Measurements from ENCODE around the gene UBTD2. TPM values are rescaled to one million over a fixed set of nuclear protein-coding genes. Genes with fewer than 3 reads are reported as not detected.

The UBTD2 gene
- total RNA-seq, 1 experiment from 2014 or later: 22.6 TPM

- Histone ChIP-seq H3K4me3 (ENCODE audit: low read length) (no peak overlapping the region), H3K27ac (ENCODE audit: low read length) (no peak overlapping the region), H3K27me3 (ENCODE audit: low read length) (no peaks in the 10 kb centered on the region), H3K9ac (ENCODE audit: low read length) (no peak overlapping the region), H3K9me2 (replicated peaks; ENCODE audit: low read length) (no peaks in the 10 kb centered on the region), H2AFZ (ENCODE audit: low read length) (no peak overlapping the region), H4K20me1 (ENCODE audit: low read length) (no peaks in the 10 kb centered on the region), H3K4me2 (ENCODE audit: low read length) (no peak overlapping the region), H3K9me3 (ENCODE audit: low read length) (no peaks in the 10 kb centered on the region), H3K36me3 (ENCODE audit: low read depth, low read length) (no peaks in the 10 kb centered on the region), H3K4me1 (ENCODE audit: insufficient read depth, low read length) (peaks cover 23% of the 10 kb centered on the region), H3F3A (ENCODE audit: low read length, unreplicated experiment) (no peaks in the 10 kb centered on the region), H3K79me2 (ENCODE audit: low read length) (no peaks in the 10 kb centered on the region)
- BruUV-seq (replicated peaks): no TSS peak
- TF ChIP-seq EZH2 (IDR thresholded peaks at IDR 0.05; ENCODE audit: low read length, unreplicated experiment) (no peak), EZH2phosphoT487 (IDR thresholded peaks at IDR 0.05; ENCODE audit: borderline replicate concordance, low read length) (no peak)
- TF ChIP-seq, protein P1, sequence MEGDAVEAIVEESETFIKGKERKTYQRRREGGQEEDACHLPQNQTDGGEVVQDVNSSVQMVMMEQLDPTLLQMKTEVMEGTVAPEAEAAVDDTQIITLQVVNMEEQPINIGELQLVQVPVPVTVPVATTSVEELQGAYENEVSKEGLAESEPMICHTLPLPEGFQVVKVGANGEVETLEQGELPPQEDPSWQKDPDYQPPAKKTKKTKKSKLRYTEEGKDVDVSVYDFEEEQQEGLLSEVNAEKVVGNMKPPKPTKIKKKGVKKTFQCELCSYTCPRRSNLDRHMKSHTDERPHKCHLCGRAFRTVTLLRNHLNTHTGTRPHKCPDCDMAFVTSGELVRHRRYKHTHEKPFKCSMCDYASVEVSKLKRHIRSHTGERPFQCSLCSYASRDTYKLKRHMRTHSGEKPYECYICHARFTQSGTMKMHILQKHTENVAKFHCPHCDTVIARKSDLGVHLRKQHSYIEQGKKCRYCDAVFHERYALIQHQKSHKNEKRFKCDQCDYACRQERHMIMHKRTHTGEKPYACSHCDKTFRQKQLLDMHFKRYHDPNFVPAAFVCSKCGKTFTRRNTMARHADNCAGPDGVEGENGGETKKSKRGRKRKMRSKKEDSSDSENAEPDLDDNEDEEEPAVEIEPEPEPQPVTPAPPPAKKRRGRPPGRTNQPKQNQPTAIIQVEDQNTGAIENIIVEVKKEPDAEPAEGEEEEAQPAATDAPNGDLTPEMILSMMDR (conservative IDR thresholded peaks at IDR 0.05; ENCODE audit: low read depth, low read length): no peak
- POLR2A ChIA-PET (ENCODE audit: unreplicated experiment): no interaction called here
- intact Hi-C loops (cut with micrococcal nuclease): no loop called here
- DNase-seq (no peak), ATAC-seq (no peak)
- CTCF ChIA-PET: no interaction called here
Observed at GRCh38 chr5:172311026-172311425, 27.5 kb upstream of the UBTD2 start.

- intact Hi-C loops (cut with micrococcal nuclease): no loop called here
- no peak overlapping the region for H2AFZ ChIP-seq (ENCODE audit: low read length)
- no peak overlapping the region for H3K4me2 ChIP-seq (ENCODE audit: low read length)
- no peaks in the 10 kb centered on the region for H3K9me2 ChIP-seq (replicated peaks; ENCODE audit: low read length)
- POLR2A ChIA-PET (ENCODE audit: unreplicated experiment): no interaction called here
- no peak overlapping the region for H3K9ac ChIP-seq (ENCODE audit: low read length)
- H3K9me3 ChIP-seq (ENCODE audit: low read length): no peaks in the 10 kb centered on the region
- no peak for DNase-seq
- TF ChIP-seq, protein P1 (conservative IDR thresholded peaks at IDR 0.05; ENCODE audit: low read depth, low read length): no peak
- TF ChIP-seq EZH2 (IDR thresholded peaks at IDR 0.05; ENCODE audit: low read length, unreplicated experiment): no peak
- TF ChIP-seq EZH2phosphoT487 (IDR thresholded peaks at IDR 0.05; ENCODE audit: borderline replicate concordance, low read length): no peak
- H3K27me3 ChIP-seq (ENCODE audit: low read length): no peaks in the 10 kb centered on the region
- 0 out of 2 replicates have a peak, but pooled peaks cover under 1% of the 10 kb centered on the region for H3K4me1 ChIP-seq (ENCODE audit: insufficient read depth, low read length)
- no peaks in the 10 kb centered on the region for H3F3A ChIP-seq (ENCODE audit: low read length, unreplicated experiment)
- no peak overlapping the region for H3K4me3 ChIP-seq (ENCODE audit: low read length)
- H3K27ac ChIP-seq (ENCODE audit: low read length): no peak overlapping the region
- CTCF ChIA-PET: no interaction called here
- no peaks in the 10 kb centered on the region for H3K36me3 ChIP-seq (ENCODE audit: low read depth, low read length)
- BruUV-seq (replicated peaks): no TSS peak
- H3K79me2 ChIP-seq (ENCODE audit: low read length): no peaks in the 10 kb centered on the region
- no peak for ATAC-seq
- H4K20me1 ChIP-seq (ENCODE audit: low read length): no peaks in the 10 kb centered on the region
Observed at GRCh38 chr5:172305380-172305779, 21.8 kb upstream of the UBTD2 start.

DNA sequence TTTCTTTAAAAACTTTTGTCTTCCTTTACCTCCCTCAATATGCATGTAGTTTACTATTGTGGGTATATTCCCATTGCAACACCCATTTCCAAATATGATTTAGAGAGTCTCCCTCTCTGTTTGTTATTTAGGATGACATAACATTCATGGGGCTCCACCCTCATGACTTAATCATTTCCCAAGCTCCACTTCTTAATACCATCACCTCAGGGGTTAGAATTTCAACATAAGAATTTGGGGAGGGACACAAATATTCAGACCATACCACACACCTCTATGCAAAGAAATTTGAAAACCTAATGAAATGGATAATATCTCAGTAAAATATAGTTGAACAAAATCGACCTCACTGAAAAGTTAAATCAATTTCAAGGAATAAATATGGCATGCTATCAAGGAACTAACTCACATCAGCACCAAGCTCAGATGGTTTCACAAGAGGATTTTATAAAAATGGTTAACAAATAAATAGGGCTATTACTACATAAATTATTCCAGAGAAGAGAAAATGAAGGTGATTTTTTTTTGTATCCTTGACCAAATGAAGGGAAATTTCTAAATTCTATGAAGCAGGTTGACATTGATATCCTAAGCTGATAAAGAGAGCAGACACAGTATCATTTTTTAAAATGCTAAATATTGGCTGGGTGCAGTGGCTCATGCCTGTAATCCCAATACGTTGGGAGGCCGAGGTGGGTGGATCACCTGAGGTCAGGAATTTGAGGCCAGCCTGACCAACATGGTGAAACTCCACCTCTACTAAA lies 20.2 kb upstream of the UBTD2 start:
- H3K4me3 ChIP-seq (ENCODE audit: low read length): no peak overlapping the region
- H3K27me3 ChIP-seq (ENCODE audit: low read length): no peaks in the 10 kb centered on the region
- no peaks in the 10 kb centered on the region for H3K9me3 ChIP-seq (ENCODE audit: low read length)
- no peaks in the 10 kb centered on the region for H3K9me2 ChIP-seq (replicated peaks; ENCODE audit: low read length)
- no peaks in the 10 kb centered on the region for H3F3A ChIP-seq (ENCODE audit: low read length, unreplicated experiment)
- H3K4me1 ChIP-seq (ENCODE audit: insufficient read depth, low read length): peaks cover 9% of the 10 kb centered on the region
- BruUV-seq (replicated peaks): no TSS peak
- ATAC-seq (no peak), DNase-seq (peak; percentile 22)
- H3K9ac ChIP-seq (ENCODE audit: low read length): no peak overlapping the region
- H3K79me2 ChIP-seq (ENCODE audit: low read length): no peaks in the 10 kb centered on the region
- H3K36me3 ChIP-seq (ENCODE audit: low read depth, low read length): no peaks in the 10 kb centered on the region
- no peak overlapping the region for H2AFZ ChIP-seq (ENCODE audit: low read length)
- no peaks in the 10 kb centered on the region for H4K20me1 ChIP-seq (ENCODE audit: low read length)
- H3K27ac ChIP-seq (ENCODE audit: low read length): no peak overlapping the region
- no peak for TF ChIP-seq EZH2 (IDR thresholded peaks at IDR 0.05; ENCODE audit: low read length, unreplicated experiment)
- no peak for TF ChIP-seq EZH2phosphoT487 (IDR thresholded peaks at IDR 0.05; ENCODE audit: borderline replicate concordance, low read length)
- TF ChIP-seq, protein P1 (conservative IDR thresholded peaks at IDR 0.05; ENCODE audit: low read depth, low read length): no peak
- CTCF ChIA-PET: no interaction called here
- no peak overlapping the region for H3K4me2 ChIP-seq (ENCODE audit: low read length)
- intact Hi-C loops (cut with micrococcal nuclease): no loop called here
- POLR2A ChIA-PET (ENCODE audit: unreplicated experiment): interaction anchor here (0.6 kb wide), 2 partner anchors 79 to 511 kb away, joined by 5 to 6 read pairs; no protein-coding TSS in a partner anchor

Measured in PC-3 (cell line).